Kidney epithelial cell (primary cell): ENCODE data around the gene SYNDIG1. TPM values are rescaled to one million over a fixed set of nuclear protein-coding genes. Genes with fewer than 3 reads are reported as not detected.

Experiments used
- DNase-seq: peaks from one replicate; pipeline ENCODE4 v3.0.0-alpha.2; 2010; ENCODE audit warnings: low read depth
- H3K27me3 ChIP-seq: 2 replicates; pipeline ENCODE4 v1.6.0; 2011; ENCODE audit warnings: low read length; ENCODE audit not compliant: control insufficient read depth, insufficient read depth
- H3K36me3 ChIP-seq: 2 replicates; pipeline ENCODE4 v1.5.1; 2011; ENCODE audit warnings: low read length; ENCODE audit not compliant: control insufficient read depth, insufficient read depth
- H3K4me3 ChIP-seq: 2 replicates; pipeline ENCODE4 v1.5.1; 2011; ENCODE audit warnings: low read depth, mild to moderate bottlenecking, control low read depth, low read length
- CTCF ChIP-seq: IDR thresholded peaks from 2 replicates; pipeline ENCODE4 v1.5.1; 2011; ENCODE audit warnings: mild to moderate bottlenecking, moderate library complexity, low read length, control low read depth, inconsistent platforms; ENCODE audit not compliant: insufficient read depth, poor library complexity, severe bottlenecking
- total RNA-seq: library from RNA; depleted of rRNA; stranded (reverse); fragments of >200 nt; gene quantifications from 2 replicates; pipeline ENCODE4 v1.2.3, GENCODE V29; 2015

SYNDIG1 gene
- total RNA-seq, 1 donor from 2014 or later, result 0.67 TPM

DNA sequence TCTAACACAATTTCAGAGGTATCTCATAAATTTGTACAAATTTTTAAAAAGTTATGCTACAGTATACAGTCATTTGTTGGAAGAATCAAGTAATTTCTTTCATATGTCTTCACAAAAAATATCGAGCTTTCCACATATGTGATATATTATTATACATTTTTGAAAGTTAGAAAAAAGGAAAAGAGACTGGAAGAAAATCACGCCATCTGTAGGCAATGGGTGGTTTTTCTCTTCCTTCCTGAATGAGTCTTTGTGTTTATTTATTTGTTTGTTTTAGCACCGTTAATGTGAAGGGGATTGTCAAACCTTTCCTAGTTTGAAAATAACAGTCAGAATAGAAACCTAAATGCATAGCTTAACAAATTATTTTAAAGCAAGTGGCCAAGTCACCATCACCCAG lies 130.6 kb downstream of the SYNDIG1 start:
- no peak for TF ChIP-seq CTCF
- Histone ChIP-seq H3K27me3 (no peaks in the 10 kb centered on the region), H3K36me3 (no peaks in the 10 kb centered on the region), H3K4me3 (no peak overlapping the region)
- DNase-seq, result no peak

DNA sequence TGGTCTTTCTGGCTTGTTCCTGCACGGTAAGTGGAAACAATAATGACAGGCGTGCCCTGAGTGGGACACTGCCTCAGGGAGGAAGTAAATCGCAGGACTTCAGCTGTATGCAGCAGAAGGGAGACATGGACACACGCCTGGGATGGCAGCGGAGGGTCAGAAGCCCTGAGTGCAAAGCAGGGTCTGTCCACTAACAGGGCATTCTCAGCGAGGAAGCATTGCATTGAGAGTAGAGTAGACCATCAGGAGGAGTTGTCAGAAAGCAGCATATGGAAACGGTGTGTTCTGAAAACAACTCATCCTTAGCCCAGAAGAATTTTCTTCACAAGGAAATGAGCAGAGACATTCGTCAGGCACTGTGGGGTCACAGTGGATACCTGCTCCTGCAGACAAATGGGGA lies 134.0 kb downstream of the SYNDIG1 start:
- H3K27me3 ChIP-seq, result no peaks in the 10 kb centered on the region
- no peak for DNase-seq
- no peak for TF ChIP-seq CTCF

DNA sequence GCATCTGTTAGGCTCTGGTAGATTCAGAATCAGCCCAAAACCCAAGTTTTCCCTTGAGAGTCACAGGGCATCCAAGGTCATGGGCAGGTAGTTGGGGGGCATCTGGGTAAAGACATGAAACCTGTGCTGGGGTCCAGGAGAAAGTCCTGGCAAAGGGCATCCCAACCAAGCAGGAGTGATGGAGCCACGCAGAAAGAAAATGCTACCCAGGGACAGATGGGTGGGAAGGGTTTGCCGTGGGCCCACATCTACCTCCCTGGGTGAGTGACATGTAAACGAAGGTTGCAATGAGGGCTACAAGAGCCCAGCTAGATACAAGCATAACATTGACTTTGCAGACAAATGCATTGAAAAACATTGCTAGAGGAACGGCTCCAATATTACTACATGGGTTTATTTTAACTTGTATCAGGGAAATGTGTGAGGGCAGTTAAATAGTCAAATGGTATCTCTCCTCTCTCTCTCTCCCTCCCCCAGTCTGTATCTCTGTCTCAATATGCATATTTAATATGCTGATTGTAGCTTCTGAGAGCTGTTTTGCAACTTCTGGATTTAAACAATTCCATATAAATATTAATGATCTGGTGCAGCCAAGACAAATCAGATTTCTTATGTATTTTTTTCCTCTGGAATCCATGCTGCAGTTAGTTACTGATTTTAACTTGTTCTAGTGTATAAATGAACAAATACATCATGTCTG lies 135.7 kb downstream of the SYNDIG1 start:
- no peak for DNase-seq
- Histone ChIP-seq H3K36me3 (no peaks in the 10 kb centered on the region), H3K4me3 (no peak overlapping the region), H3K27me3 (peaks cover 2% of the 10 kb centered on the region)
- no peak for TF ChIP-seq CTCF

More for the DNA sequence above, 134.0 kb downstream of the SYNDIG1 start:
- no peak overlapping the region for H3K4me3 ChIP-seq
- H3K36me3 ChIP-seq, result no peaks in the 10 kb centered on the region

DNA sequence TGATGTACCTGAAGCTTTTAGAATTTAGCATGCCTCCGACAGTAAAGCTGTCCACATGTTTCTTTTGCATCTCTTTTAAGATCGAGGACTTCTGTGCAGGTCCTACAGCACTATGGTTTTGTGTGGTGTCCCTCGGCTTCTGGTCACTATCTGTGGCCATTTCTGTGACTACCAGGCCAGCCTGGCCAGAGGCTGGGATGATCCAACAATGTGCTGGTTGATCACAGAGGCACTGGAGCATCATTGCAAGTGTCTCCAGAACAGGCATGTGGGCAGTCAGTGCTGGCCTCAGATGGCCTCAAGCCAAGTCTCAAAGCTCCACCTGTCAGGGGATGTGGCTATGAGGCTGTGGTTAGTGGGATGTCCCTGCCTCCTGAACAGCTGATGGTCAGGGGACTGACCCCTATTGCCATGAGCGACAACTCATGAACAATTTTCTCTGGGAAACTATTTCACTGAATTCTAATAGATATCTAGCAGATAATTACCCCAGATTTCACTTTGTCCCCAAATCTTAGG lies 136.6 kb downstream of the SYNDIG1 start:
- Histone ChIP-seq H3K36me3 (no peaks in the 10 kb centered on the region), H3K4me3 (no peak overlapping the region), H3K27me3 (peaks cover 2% of the 10 kb centered on the region)
- no peak for DNase-seq
- no peak for TF ChIP-seq CTCF

DNA sequence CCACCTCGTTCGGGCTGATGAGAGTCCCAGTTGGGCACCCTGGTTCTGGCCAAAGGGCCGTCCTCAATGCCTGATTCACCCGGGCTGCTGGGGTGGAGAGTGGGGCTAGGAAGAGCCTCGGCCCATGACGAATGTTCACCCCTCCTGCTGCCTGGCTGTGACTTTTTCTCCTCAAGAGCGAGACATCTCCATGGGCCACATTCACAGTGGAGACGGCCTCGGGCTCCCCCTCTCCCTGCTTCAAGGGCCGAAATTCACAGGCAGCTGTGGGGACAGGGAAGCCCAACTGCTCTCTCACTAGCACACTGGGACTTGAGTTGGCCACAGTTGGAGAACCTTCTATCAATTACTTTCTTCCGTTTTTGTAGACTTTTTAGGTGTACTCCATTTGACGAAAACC lies 138.0 kb downstream of the SYNDIG1 start:
- no peak for TF ChIP-seq CTCF
- no peak overlapping the region for H3K4me3 ChIP-seq
- no peak for DNase-seq
- peaks cover 2% of the 10 kb centered on the region for H3K27me3 ChIP-seq
- H3K36me3 ChIP-seq, result no peaks in the 10 kb centered on the region
